HCT116 (cell line): Measurements from ENCODE around the gene HEXIM1. TPM values are rescaled to one million over a fixed set of nuclear protein-coding genes. Genes with fewer than 3 reads are reported as not detected.

ENCODE experiments used
- ATAC-seq: fragments of 200-7000 bp; cut with Tn5 transposase; 2 replicates; pipeline ENCODE4 v1.9.1; 2020; ENCODE audit warnings: mild to moderate bottlenecking, moderate library complexity
- BruUV-seq: library from RNA; stranded (reverse); fragments of 400-500 nt; replicated peaks from 2 replicates; lab custom pipeline; 2021; lab: Mats Ljungman, UMichigan
- CTCF ChIA-PET: fragments of 300-600 bp; sonication (Branson Sonifier 250); formaldehyde crosslinking; loops from one replicate; lab custom pipeline; 2021; ENCODE audit warnings: antibody characterized with exemption; lab: Charles Lee
- POLR2A ChIA-PET: fragments of 300-600, 350-600 bp; sonication (Branson Sonifier 250); formaldehyde crosslinking; loops from one replicate; lab custom pipeline; 2021; ENCODE audit warnings: antibody characterized with exemption; lab: Charles Lee
- RAD21 ChIA-PET, 2 experiments: fragments of 300-600 bp; sonication (Branson Sonifier 250); formaldehyde crosslinking; loops; one replicate each; lab custom pipeline; 2023; ENCODE audit warnings: low total read pairs in 2 of 2; ENCODE audit not compliant: uncharacterized antibody in 2 of 2, unreplicated experiment in 2 of 2, low non-redundant PET in 1 of 2; lab: Charles Lee
- DNase-seq: peaks from one replicate; pipeline ENCODE4 v3.0.0-alpha.2; 2010; ENCODE audit warnings: low read depth, low spot score
- H2AFZ ChIP-seq: fragments of 200-600 bp; shearing (Covaris generic), sonication (generic); 2 replicates; pipeline ENCODE4 v1.6.1; 2017; ENCODE audit warnings: low read depth, mixed run types, mixed read lengths, antibody characterized with exemption, low read length; ENCODE audit not compliant: poor library complexity, severe bottlenecking
- H3K27ac ChIP-seq: 2 replicates; pipeline ENCODE4 v1.5.1; 2012; ENCODE audit warnings: low read depth, low read length
- H3K27me3 ChIP-seq: fragments of 200-600 bp; sonication (generic); 2 replicates; pipeline ENCODE4 v1.6.1; 2016; ENCODE audit warnings: mixed run types, low read length, mixed read lengths; ENCODE audit not compliant: insufficient read depth
- H3K36me3 ChIP-seq, 2 experiments: fragments of 200-500 bp in 1 of 2; fragments of 200-600 bp in 1 of 2; sonication (Bioruptor generic) in 1 of 2; sonication (generic) in 1 of 2; 2 replicates each; pipeline versions ENCODE4 v1.5.1 to v1.6.1; 2014 to 2016; ENCODE audit warnings: low read length in 2 of 2, inconsistent platforms in 1 of 2, mixed read lengths in 1 of 2, mixed run types in 1 of 2; ENCODE audit not compliant: insufficient read depth in 2 of 2, control insufficient read depth in 1 of 2
- H3K4me1 ChIP-seq, 2 experiments: fragments of 200-600 bp in 1 of 2; sonication (generic) in 1 of 2; 2 replicates each; pipeline versions ENCODE4 v1.5.1 to v1.6.1; 2012 to 2017; ENCODE audit warnings: low read length in 2 of 2, inconsistent platforms in 1 of 2, mild to moderate bottlenecking in 1 of 2, mixed read lengths in 1 of 2, mixed run types in 1 of 2, moderate library complexity in 1 of 2; ENCODE audit not compliant: insufficient read depth in 2 of 2, control insufficient read depth in 1 of 2
- H3K4me2 ChIP-seq: fragments of 200-600 bp; sonication (generic); 2 replicates; pipeline ENCODE4 v1.6.1; 2017; ENCODE audit warnings: mixed run types, low read length, mixed read lengths
- H3K4me3 ChIP-seq, 2 experiments: fragments of 200-600 bp in 1 of 2; sonication (generic) in 1 of 2; replicated peaks in 1 of 2; 2 replicates each; pipeline ENCODE4 v1.5.1; 2011 to 2016; ENCODE audit warnings: low read length in 2 of 2, control low read depth in 1 of 2, low read depth in 1 of 2, mild to moderate bottlenecking in 1 of 2, mixed read lengths in 1 of 2, mixed run types in 1 of 2
- H3K79me2 ChIP-seq: fragments of 200-600 bp; sonication (generic); 2 replicates; pipeline ENCODE4 v1.6.1; 2017; ENCODE audit warnings: mild to moderate bottlenecking, mixed run types, low read length, moderate library complexity, mixed read lengths; ENCODE audit not compliant: insufficient read depth
- H3K9ac ChIP-seq: fragments of 200-600 bp; sonication (generic); 2 replicates; pipeline ENCODE4 v1.6.1; 2016; ENCODE audit warnings: low read length, mixed read lengths
- H3K9me2 ChIP-seq: fragments of 200-600 bp; sonication (generic), shearing (Covaris generic); 2 replicates; pipeline ENCODE4 v1.6.1; 2017; ENCODE audit warnings: mixed run types, mild to moderate bottlenecking, moderate library complexity; ENCODE audit not compliant: insufficient read depth
- H3K9me3 ChIP-seq, 2 experiments: fragments of 200-500 bp in 1 of 2; fragments of 200-600 bp in 1 of 2; sonication (Bioruptor generic) in 1 of 2; sonication (generic) in 1 of 2; 2 replicates each; pipeline ENCODE4 v1.6.1; 2014 to 2017; ENCODE audit warnings: low read length in 2 of 2, mixed read lengths in 2 of 2, inconsistent platforms in 1 of 2, low read depth in 1 of 2, mild to moderate bottlenecking in 1 of 2, mixed run types in 1 of 2, moderate library complexity in 1 of 2; ENCODE audit not compliant: control insufficient read depth in 1 of 2, insufficient read depth in 1 of 2
- H4K20me1 ChIP-seq: fragments of 200-600 bp; sonication (generic), shearing (Covaris generic); 2 replicates; pipeline ENCODE4 v1.6.1; 2017; ENCODE audit warnings: mixed run types, mild to moderate bottlenecking, moderate library complexity; ENCODE audit not compliant: insufficient read depth
- CBX3 ChIP-seq: IDR thresholded peaks from 2 replicates; pipeline ENCODE4 v1.6.1; 2012; ENCODE audit warnings: low read depth
- CEBPB ChIP-seq: IDR thresholded peaks from 2 replicates; pipeline ENCODE4 v1.6.1; 2012; ENCODE audit warnings: low read depth
- ELF1 ChIP-seq: IDR thresholded peaks from 2 replicates; pipeline ENCODE4 v1.6.1; 2012; ENCODE audit warnings: low read depth, borderline replicate concordance
- EZH2phosphoT487 ChIP-seq: fragments of 200-600 bp; IDR thresholded peaks from 2 replicates; pipeline ENCODE4 v1.6.1; 2018; ENCODE audit warnings: antibody characterized with exemption, borderline replicate concordance
- FOSL1 ChIP-seq: IDR thresholded peaks from 2 replicates; pipeline ENCODE4 v1.6.1; 2012; ENCODE audit warnings: low read depth
- JUND ChIP-seq: IDR thresholded peaks from 2 replicates; pipeline ENCODE4 v1.6.1; 2012
- POLR2AphosphoS5 ChIP-seq: IDR thresholded peaks from 2 replicates; pipeline ENCODE4 v1.6.1; 2011; ENCODE audit warnings: mild to moderate bottlenecking, low read depth, low read length, moderate library complexity
- RAD21 ChIP-seq: IDR thresholded peaks from 2 replicates; pipeline ENCODE4 v1.6.1; 2012; ENCODE audit warnings: low read depth, mild to moderate bottlenecking
- SRF ChIP-seq: IDR thresholded peaks from 2 replicates; pipeline ENCODE4 v1.6.1; 2012; ENCODE audit warnings: low read depth
- TCF7L2 ChIP-seq: IDR thresholded peaks from 2 replicates; pipeline ENCODE4 v1.7.0; 2011; ENCODE audit warnings: borderline replicate concordance, inconsistent platforms; ENCODE audit not compliant: insufficient read depth, insufficient read length; ENCODE audit errors: extremely low read depth
- ZFX ChIP-seq: fragments of 450-650 bp; IDR thresholded peaks from 2 replicates; pipeline ENCODE4 v1.6.1; 2017
- ZNF274 ChIP-seq: fragments of 200-500 bp; sonication (Bioruptor generic); IDR thresholded peaks from 2 replicates; pipeline ENCODE4 v1.6.1; 2014; ENCODE audit warnings: mild to moderate bottlenecking, low read depth, low read length, inconsistent platforms
- intact Hi-C: fragments of 100-400 bp; cut with micrococcal nuclease; formaldehyde crosslinking; loops from 2 replicates; pipeline ENCODE4 v1.10.0; 2022
- total RNA-seq: library from RNA; stranded (reverse); gene quantifications from one replicate; pipeline ENCODE4 v1.2.1, GENCODE V29; 2021; ENCODE audit not compliant: unreplicated experiment
- TF ChIP-seq, protein P1 (sequence below): IDR thresholded peaks from 2 replicates; pipeline ENCODE4 v1.6.1; 2012
- TF ChIP-seq, protein P2 (sequence below): IDR thresholded peaks from 2 replicates; pipeline ENCODE4 v1.6.1; 2012; ENCODE audit warnings: low read depth
- TF ChIP-seq, protein P3 (sequence below): IDR thresholded peaks from 2 replicates; pipeline ENCODE4 v1.6.1; 2011; ENCODE audit warnings: mild to moderate bottlenecking, low read length, moderate library complexity; ENCODE audit not compliant: insufficient replicate concordance; ENCODE audit errors: extremely low read depth
- TF ChIP-seq, protein P4 (sequence below), 3 experiments: fragments of 200-600 bp in 1 of 3; sonication (generic) in 1 of 3; IDR thresholded peaks in 2 of 3; conservative IDR thresholded peaks in 1 of 3; 2 replicates each; pipeline ENCODE4 v1.5.1; 2012 to 2017; ENCODE audit warnings: low read depth in 2 of 3, low read length in 2 of 3, antibody characterized with exemption in 1 of 3, borderline replicate concordance in 1 of 3, control low read depth in 1 of 3, mild to moderate bottlenecking in 1 of 3, mixed read lengths in 1 of 3, mixed run types in 1 of 3, moderate library complexity in 1 of 3; ENCODE audit not compliant: insufficient read depth in 1 of 3

The HEXIM1 gene
- total RNA-seq, 1 experiment from 2014 or later: 58.0 TPM

DNA sequence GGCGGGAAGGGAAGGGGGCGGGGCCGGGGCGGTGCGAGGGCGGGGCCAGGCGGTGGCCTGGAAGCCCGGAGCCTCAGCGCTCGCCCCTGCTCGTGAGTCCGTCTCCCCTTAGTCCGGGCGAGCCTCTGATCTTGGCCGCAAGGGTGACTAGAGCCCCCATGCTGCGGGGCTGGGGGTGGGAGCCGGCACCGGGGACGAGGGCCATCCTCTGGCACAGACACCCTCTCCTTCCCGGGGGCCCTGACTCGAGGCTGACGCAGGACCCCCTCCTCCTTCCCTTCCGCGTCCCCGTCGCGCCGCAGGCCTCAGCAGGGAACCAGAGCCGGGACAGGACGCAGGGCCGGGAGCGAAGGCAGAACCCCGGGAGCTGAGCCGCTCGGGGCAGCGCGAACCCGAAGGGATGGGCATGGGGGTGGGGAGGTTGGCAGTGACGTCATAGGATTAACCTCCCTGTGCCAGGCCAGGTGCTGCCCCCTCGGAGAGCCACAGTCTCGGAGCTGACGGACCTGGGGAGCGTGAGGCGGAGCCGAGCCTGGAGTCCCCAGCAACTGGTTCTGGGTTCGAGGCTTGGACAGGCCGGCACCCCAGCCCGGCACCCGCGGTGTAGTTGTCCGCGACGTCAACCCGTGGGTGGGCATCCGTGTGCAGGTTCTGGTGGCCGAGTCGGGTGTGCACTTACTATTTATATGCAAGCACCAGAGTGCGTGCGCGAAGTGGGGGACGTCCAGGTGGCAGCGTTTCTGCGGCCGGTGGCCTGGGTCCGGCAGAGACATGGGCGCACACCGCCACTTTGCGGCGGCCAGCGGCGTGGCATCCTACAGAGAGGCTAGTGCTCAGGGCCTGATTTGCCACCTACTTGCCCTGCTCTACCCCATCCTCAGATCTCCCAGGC is 15.5 kb upstream of the HEXIM1 start:
- ATAC-seq (peak; percentile 62), DNase-seq (peak; percentile 67)
- intact Hi-C loops: loop anchor here (1.0 to 10.0 kb wide), 6 partner anchors 24 to 358 kb away; partner anchors contain the start of gene NMT1
- no peaks in the 10 kb centered on the region for H3K9me3 ChIP-seq
- H3K9ac ChIP-seq: peak overlapping the region; percentile 82
- TSS peak; percentile 51 for BruUV-seq
- ChIA-PET POLR2A (interaction anchor here (1.1 kb wide), 1 partner anchor 16 kb away, joined by 5 read pairs; the partner anchor contains the start of gene HEXIM1), RAD21 (interaction anchor here (0.6 to 1.2 kb wide), 5 partner anchors 65 to 1842 kb away, joined by 3 to 8 read pairs (median 5); no protein-coding TSS in a partner anchor), CTCF (interaction anchor here (0.7 to 1.7 kb wide), 4 partner anchors 24 to 213 kb away, joined by 3 to 4 read pairs (median 4); no protein-coding TSS in a partner anchor)
- H3K4me3 ChIP-seq: peak overlapping the region; percentile 84 to 86
- H3K4me2 ChIP-seq: peak overlapping the region; percentile 100
- peaks cover 41 to 62% of the 10 kb centered on the region in 2 experiments for H3K4me1 ChIP-seq
- H3K36me3 ChIP-seq: no peaks in the 10 kb centered on the region
- H3K27ac ChIP-seq: peak overlapping the region; percentile 95
- no peaks in the 10 kb centered on the region for H3K27me3 ChIP-seq
- no peaks in the 10 kb centered on the region for H3K9me2 ChIP-seq
- H2AFZ ChIP-seq: peak overlapping the region; percentile 84
- peaks cover 36% of the 10 kb centered on the region for H3K79me2 ChIP-seq
- H4K20me1 ChIP-seq: no peaks in the 10 kb centered on the region
- TF ChIP-seq, protein P1, sequence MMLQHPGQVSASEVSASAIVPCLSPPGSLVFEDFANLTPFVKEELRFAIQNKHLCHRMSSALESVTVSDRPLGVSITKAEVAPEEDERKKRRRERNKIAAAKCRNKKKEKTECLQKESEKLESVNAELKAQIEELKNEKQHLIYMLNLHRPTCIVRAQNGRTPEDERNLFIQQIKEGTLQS: no peak
- TF ChIP-seq, protein P2, sequence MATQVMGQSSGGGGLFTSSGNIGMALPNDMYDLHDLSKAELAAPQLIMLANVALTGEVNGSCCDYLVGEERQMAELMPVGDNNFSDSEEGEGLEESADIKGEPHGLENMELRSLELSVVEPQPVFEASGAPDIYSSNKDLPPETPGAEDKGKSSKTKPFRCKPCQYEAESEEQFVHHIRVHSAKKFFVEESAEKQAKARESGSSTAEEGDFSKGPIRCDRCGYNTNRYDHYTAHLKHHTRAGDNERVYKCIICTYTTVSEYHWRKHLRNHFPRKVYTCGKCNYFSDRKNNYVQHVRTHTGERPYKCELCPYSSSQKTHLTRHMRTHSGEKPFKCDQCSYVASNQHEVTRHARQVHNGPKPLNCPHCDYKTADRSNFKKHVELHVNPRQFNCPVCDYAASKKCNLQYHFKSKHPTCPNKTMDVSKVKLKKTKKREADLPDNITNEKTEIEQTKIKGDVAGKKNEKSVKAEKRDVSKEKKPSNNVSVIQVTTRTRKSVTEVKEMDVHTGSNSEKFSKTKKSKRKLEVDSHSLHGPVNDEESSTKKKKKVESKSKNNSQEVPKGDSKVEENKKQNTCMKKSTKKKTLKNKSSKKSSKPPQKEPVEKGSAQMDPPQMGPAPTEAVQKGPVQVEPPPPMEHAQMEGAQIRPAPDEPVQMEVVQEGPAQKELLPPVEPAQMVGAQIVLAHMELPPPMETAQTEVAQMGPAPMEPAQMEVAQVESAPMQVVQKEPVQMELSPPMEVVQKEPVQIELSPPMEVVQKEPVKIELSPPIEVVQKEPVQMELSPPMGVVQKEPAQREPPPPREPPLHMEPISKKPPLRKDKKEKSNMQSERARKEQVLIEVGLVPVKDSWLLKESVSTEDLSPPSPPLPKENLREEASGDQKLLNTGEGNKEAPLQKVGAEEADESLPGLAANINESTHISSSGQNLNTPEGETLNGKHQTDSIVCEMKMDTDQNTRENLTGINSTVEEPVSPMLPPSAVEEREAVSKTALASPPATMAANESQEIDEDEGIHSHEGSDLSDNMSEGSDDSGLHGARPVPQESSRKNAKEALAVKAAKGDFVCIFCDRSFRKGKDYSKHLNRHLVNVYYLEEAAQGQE: no peak
- no peak for TF ChIP-seq FOSL1
- TF ChIP-seq ELF1: no peak
- no peak for TF ChIP-seq CEBPB
- 0 out of 2 replicates have a peak, but pooled peaks have one; percentile 31 for TF ChIP-seq CBX3
- TF ChIP-seq JUND: no peak
- no peak for TF ChIP-seq EZH2phosphoT487
- TF ChIP-seq POLR2AphosphoS5: peak; percentile 70; the same call in 1 of the 2 replicates
- peak; percentile 42; the same call in 1 of the 2 replicates for TF ChIP-seq ZFX
- peak; percentile 95 for TF ChIP-seq RAD21
- TF ChIP-seq, protein P3, sequence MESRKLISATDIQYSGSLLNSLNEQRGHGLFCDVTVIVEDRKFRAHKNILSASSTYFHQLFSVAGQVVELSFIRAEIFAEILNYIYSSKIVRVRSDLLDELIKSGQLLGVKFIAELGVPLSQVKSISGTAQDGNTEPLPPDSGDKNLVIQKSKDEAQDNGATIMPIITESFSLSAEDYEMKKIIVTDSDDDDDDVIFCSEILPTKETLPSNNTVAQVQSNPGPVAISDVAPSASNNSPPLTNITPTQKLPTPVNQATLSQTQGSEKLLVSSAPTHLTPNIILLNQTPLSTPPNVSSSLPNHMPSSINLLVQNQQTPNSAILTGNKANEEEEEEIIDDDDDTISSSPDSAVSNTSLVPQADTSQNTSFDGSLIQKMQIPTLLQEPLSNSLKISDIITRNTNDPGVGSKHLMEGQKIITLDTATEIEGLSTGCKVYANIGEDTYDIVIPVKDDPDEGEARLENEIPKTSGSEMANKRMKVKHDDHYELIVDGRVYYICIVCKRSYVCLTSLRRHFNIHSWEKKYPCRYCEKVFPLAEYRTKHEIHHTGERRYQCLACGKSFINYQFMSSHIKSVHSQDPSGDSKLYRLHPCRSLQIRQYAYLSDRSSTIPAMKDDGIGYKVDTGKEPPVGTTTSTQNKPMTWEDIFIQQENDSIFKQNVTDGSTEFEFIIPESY: no peak
- TF ChIP-seq, protein P4, sequence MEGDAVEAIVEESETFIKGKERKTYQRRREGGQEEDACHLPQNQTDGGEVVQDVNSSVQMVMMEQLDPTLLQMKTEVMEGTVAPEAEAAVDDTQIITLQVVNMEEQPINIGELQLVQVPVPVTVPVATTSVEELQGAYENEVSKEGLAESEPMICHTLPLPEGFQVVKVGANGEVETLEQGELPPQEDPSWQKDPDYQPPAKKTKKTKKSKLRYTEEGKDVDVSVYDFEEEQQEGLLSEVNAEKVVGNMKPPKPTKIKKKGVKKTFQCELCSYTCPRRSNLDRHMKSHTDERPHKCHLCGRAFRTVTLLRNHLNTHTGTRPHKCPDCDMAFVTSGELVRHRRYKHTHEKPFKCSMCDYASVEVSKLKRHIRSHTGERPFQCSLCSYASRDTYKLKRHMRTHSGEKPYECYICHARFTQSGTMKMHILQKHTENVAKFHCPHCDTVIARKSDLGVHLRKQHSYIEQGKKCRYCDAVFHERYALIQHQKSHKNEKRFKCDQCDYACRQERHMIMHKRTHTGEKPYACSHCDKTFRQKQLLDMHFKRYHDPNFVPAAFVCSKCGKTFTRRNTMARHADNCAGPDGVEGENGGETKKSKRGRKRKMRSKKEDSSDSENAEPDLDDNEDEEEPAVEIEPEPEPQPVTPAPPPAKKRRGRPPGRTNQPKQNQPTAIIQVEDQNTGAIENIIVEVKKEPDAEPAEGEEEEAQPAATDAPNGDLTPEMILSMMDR (IDR thresholded peaks at IDR 0.05 in 2 of 3, conservative IDR thresholded peaks at IDR 0.05 in 1 of 3; ENCODE audit: borderline replicate concordance in 1 of 3, insufficient read depth in 1 of 3, low read depth in 2 of 3, low read length in 2 of 3): peak; percentile 73 to 90 (median 80)
- TF ChIP-seq ZNF274: no peak
- no peak for TF ChIP-seq SRF
- peak; percentile 78 for TF ChIP-seq TCF7L2
